Lower leg skin (tissue), 3 donors: ENCODE measurements around the gene SPSB4.

Experiments
- POLR2A ChIP-seq, 2 donors: fragments of 450-650 bp; IDR thresholded peaks; one replicate each; pipeline ENCODE4 v1.6.1; 2016 to 2017; ENCODE audit warnings: antibody characterized with exemption in 2 of 2, mild to moderate bottlenecking in 1 of 2, moderate library complexity in 1 of 2
- TF ChIP-seq, protein P1 (sequence below), 3 donors: fragments of 450-650 bp; IDR thresholded peaks; one replicate each; pipeline ENCODE4 v1.5.1; 2016; ENCODE audit warnings: antibody characterized with exemption in 3 of 3, mild to moderate bottlenecking in 3 of 3, moderate library complexity in 2 of 3

DNA sequence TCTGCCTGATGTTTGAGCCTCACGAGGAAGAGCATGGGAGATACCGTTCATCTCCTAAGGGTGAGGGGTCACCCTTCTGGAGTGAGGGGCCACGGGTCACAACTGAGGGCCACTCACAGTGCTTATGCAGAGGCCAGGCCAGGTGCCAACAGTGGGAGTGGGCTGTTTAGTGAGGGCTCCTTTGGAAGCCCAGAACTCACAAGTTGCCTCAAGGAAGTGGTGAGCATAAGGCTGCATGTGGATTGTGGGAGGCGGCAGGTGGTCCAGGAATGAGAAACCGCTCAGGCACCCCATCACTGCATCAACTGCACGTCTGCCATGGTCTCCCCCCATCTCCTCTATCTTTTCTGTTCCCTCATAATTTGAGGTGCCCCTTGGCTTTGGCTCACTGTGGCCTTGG lies 26.5 kb downstream of the SPSB4 start:
- TF ChIP-seq, protein P1, sequence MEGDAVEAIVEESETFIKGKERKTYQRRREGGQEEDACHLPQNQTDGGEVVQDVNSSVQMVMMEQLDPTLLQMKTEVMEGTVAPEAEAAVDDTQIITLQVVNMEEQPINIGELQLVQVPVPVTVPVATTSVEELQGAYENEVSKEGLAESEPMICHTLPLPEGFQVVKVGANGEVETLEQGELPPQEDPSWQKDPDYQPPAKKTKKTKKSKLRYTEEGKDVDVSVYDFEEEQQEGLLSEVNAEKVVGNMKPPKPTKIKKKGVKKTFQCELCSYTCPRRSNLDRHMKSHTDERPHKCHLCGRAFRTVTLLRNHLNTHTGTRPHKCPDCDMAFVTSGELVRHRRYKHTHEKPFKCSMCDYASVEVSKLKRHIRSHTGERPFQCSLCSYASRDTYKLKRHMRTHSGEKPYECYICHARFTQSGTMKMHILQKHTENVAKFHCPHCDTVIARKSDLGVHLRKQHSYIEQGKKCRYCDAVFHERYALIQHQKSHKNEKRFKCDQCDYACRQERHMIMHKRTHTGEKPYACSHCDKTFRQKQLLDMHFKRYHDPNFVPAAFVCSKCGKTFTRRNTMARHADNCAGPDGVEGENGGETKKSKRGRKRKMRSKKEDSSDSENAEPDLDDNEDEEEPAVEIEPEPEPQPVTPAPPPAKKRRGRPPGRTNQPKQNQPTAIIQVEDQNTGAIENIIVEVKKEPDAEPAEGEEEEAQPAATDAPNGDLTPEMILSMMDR (IDR thresholded peaks at IDR 0.05), result no peak
- TF ChIP-seq POLR2A (IDR thresholded peaks at IDR 0.05), result no peak
